ENCODE data around the gene B3GLCT. TPM values are rescaled to one million over a fixed set of nuclear protein-coding genes. Genes with fewer than 3 reads are reported as not detected.
"Not testable (repeated sequence)": the region's sequence is repeated elsewhere in the genome, so short reads cannot be mapped to it uniquely, and the experiment has no call there.

The B3GLCT gene
- polyA plus RNA-seq (ENCODE audit: insufficient read length) = 27.9 TPM

- no peak for DNase-seq (ENCODE audit: low read depth)
These were observed at the start of gene B3GLCT for GRCh38 chr13:31199849-31200636. Gene B3GLCT (plus strand): TSS chr13:31199975. CDS start chr13:31200085, 110 bp downstream.

GRCh38 chr13:31150315-31150985, 49.3 kb upstream of the B3GLCT start:
- no peak for DNase-seq (ENCODE audit: low read depth)

GRCh38 chr13:31151837-31152236, 47.9 kb upstream of the B3GLCT start:
- no peak for DNase-seq (ENCODE audit: low read depth)

GRCh38 chr13:31154939-31155338, 44.8 kb upstream of the B3GLCT start:
- DNase-seq (ENCODE audit: low read depth) = no peak

- DNase-seq (ENCODE audit: low read depth) = no peak
These were observed 40.5 kb upstream of the B3GLCT start for GRCh38 chr13:31159306-31159705.

- DNase-seq (ENCODE audit: low read depth) = peak; percentile 65
These were observed 38.8 kb upstream of the B3GLCT start for GRCh38 chr13:31160857-31161556.

GRCh38 chr13:31161557-31162150, 38.1 kb upstream of the B3GLCT start, which contains the start of gene HSPH1:
Gene HSPH1 (minus strand): TSS chr13:31161904. CDS start chr13:31161582, 322 bp downstream.
- peak; percentile 87 for DNase-seq (ENCODE audit: low read depth)

- DNase-seq (ENCODE audit: low read depth) = peak; percentile 98
These were observed 37.4 kb upstream of the B3GLCT start for GRCh38 chr13:31162151-31163008.

- DNase-seq (ENCODE audit: low read depth) = no peak
These were observed 33.2 kb upstream of the B3GLCT start for GRCh38 chr13:31166591-31166990.

- no peak for DNase-seq (ENCODE audit: low read depth)
These were observed 32.3 kb upstream of the B3GLCT start for GRCh38 chr13:31167490-31167889.

- no peak for DNase-seq (ENCODE audit: low read depth)
These were observed 31.6 kb upstream of the B3GLCT start for GRCh38 chr13:31168166-31168565.

- no peak for DNase-seq (ENCODE audit: low read depth)
These were observed 31.0 kb upstream of the B3GLCT start for GRCh38 chr13:31168736-31169135.

GRCh38 chr13:31172001-31172400, 27.8 kb upstream of the B3GLCT start:
- no peak for DNase-seq (ENCODE audit: low read depth)

- no peak for DNase-seq (ENCODE audit: low read depth)
These were observed 27.2 kb upstream of the B3GLCT start for GRCh38 chr13:31172535-31172934.

- DNase-seq (ENCODE audit: low read depth) = no peak
These were observed 25.8 kb upstream of the B3GLCT start for GRCh38 chr13:31174018-31174417.

- no peak for DNase-seq (ENCODE audit: low read depth)
These were observed 23.8 kb upstream of the B3GLCT start for GRCh38 chr13:31175847-31176532.

- DNase-seq (ENCODE audit: low read depth) = not testable (repeated sequence)
These were observed 21.8 kb upstream of the B3GLCT start for GRCh38 chr13:31177813-31178495.

GRCh38 chr13:31179241-31179640, 20.5 kb upstream of the B3GLCT start:
- no peak for DNase-seq (ENCODE audit: low read depth)

- DNase-seq (ENCODE audit: low read depth) = no peak
These were observed 20.0 kb upstream of the B3GLCT start for GRCh38 chr13:31179754-31180153.

- DNase-seq (ENCODE audit: low read depth) = no peak
These were observed 16.8 kb upstream of the B3GLCT start for GRCh38 chr13:31182987-31183386.

All from forelimb muscle (tissue), 1 donor.